HepG2 (cell line): ENCODE results near the gene OR7G2. TPM values are rescaled to one million over a fixed set of nuclear protein-coding genes. Genes with fewer than 3 reads are reported as not detected.

Experiments
- ATAC-seq: fragments of 200-7000 bp; cut with Tn5 transposase; 3 replicates; pipeline ENCODE4 v1.9.1; 2020; ENCODE audit warnings: mild to moderate bottlenecking, moderate library complexity
- BruUV-seq: library from RNA; stranded (reverse); fragments of 400-500 nt; replicated peaks from 2 replicates; lab custom pipeline; 2021; lab: Mats Ljungman, UMichigan
- CTCF ChIA-PET: fragments of 300-600 bp; formaldehyde crosslinking; extraction: SDS; loops from one replicate; lab custom pipeline; 2021; ENCODE audit warnings: low total read pairs, inconsistent platforms, low intra/inter-chr PET ratio; lab: Yijun Ruan, JAX
- POLR2A ChIA-PET: fragments of 350-600 bp; sonication (Branson Sonifier 250); formaldehyde crosslinking; loops from one replicate; lab custom pipeline; 2020; ENCODE audit warnings: antibody characterized with exemption, inconsistent platforms; lab: Yijun Ruan, JAX
- DNase-seq: peaks from one replicate; pipeline ENCODE4 v3.0.0-alpha.2; 2015; ENCODE audit warnings: low spot score
- FAIRE-seq: peaks from 3 replicates; lab custom pipeline; 2011; peaks lifted over from hg19 to GRCh38; lab: Jason Lieb, UNC
- H2AFZ ChIP-seq: one replicate; pipeline ENCODE4 v1.6.1; 2011; ENCODE audit warnings: low read length, inconsistent platforms
- H3K27ac ChIP-seq: fragments of 300-600 bp; 3 replicates; pipeline ENCODE4 v1.8.0; 2011; ENCODE audit warnings: mixed run types, mild to moderate bottlenecking, mixed read lengths, low read length, inconsistent platforms; ENCODE audit not compliant: insufficient read depth; ENCODE audit errors: extremely low read length
- H3K27me3 ChIP-seq, 2 experiments: fragments of 200-600 bp in 1 of 2; 2 replicates in 1 of 2; 3 replicates in 1 of 2; pipeline versions ENCODE4 v1.6.0 to v1.8.0; 2011; ENCODE audit warnings: low read length in 2 of 2, mild to moderate bottlenecking in 2 of 2, moderate library complexity in 2 of 2, inconsistent platforms in 1 of 2; ENCODE audit not compliant: insufficient read depth in 2 of 2, control insufficient read depth in 1 of 2
- H3K36me3 ChIP-seq, 2 experiments: fragments of 200-600 bp in 1 of 2; replicated peaks in 1 of 2; 2 replicates in 1 of 2; 3 replicates in 1 of 2; pipeline versions ENCODE4 v1.5.1 to v1.8.0; 2011; ENCODE audit warnings: low read length in 2 of 2, inconsistent platforms in 1 of 2; ENCODE audit not compliant: insufficient read depth in 2 of 2, control insufficient read depth in 1 of 2
- H3K4me1 ChIP-seq: 2 replicates; pipeline ENCODE4 v1.5.1; 2012; ENCODE audit warnings: low read length, inconsistent platforms; ENCODE audit not compliant: insufficient read depth
- H3K4me2 ChIP-seq: 2 replicates; pipeline ENCODE4 v1.6.0; 2011; ENCODE audit warnings: low read depth, low read length, inconsistent platforms
- H3K4me3 ChIP-seq, 3 experiments: fragments of 200-600 bp in 1 of 3; sonication (generic), shearing (Covaris generic) in 1 of 3; replicated peaks in 1 of 3; 2 replicates each; pipeline ENCODE4 v1.5.1; 2011 to 2016; ENCODE audit warnings: low read length in 3 of 3, inconsistent platforms in 2 of 3, low read depth in 2 of 3, mild to moderate bottlenecking in 2 of 3, control low read depth in 1 of 3, mixed read lengths in 1 of 3; ENCODE audit not compliant: insufficient read depth in 1 of 3
- H3K79me2 ChIP-seq: one replicate; pipeline ENCODE4 v1.6.1; 2011; ENCODE audit warnings: low read length, inconsistent platforms; ENCODE audit not compliant: insufficient read depth
- H3K9ac ChIP-seq: 2 replicates; pipeline ENCODE4 v1.6.0; 2011; ENCODE audit warnings: mild to moderate bottlenecking, low read depth, low read length, inconsistent platforms; ENCODE audit not compliant: insufficient read depth
- H3K9me3 ChIP-seq: 2 replicates; pipeline ENCODE4 v1.5.1; 2012; ENCODE audit warnings: mild to moderate bottlenecking, low read length
- H4K20me1 ChIP-seq: 2 replicates; pipeline ENCODE4 v1.6.0; 2011; ENCODE audit warnings: inconsistent platforms, mild to moderate bottlenecking, low read length, moderate library complexity; ENCODE audit not compliant: insufficient read depth
- JUND ChIP-seq: sonication (generic); formaldehyde crosslinking; IDR thresholded peaks from 2 replicates; pipeline ENCODE4 v1.8.0; 2022; ENCODE audit warnings: mild to moderate bottlenecking, missing genetic modification reagents
- RBFOX2 ChIP-seq: fragments of 200-400 bp; formaldehyde crosslinking; IDR thresholded peaks from 2 replicates; pipeline ENCODE4 v1.6.1; 2017; ENCODE audit warnings: low read depth, mild to moderate bottlenecking, low read length
- SATB2 ChIP-seq: sonication (generic); formaldehyde crosslinking; IDR thresholded peaks from 2 replicates; pipeline ENCODE4 v1.5.0; 2020; ENCODE audit warnings: missing genetic modification reagents
- TCF7L2 ChIP-seq: IDR thresholded peaks from 2 replicates; pipeline ENCODE4 v1.6.1; 2011; ENCODE audit warnings: mild to moderate bottlenecking, low read depth, low read length, moderate library complexity
- ZBTB42 ChIP-seq: sonication (generic); formaldehyde crosslinking; IDR thresholded peaks from 2 replicates; pipeline ENCODE4 v1.5.0; 2020; ENCODE audit warnings: mild to moderate bottlenecking, missing genetic modification reagents
- ZNF280B ChIP-seq: sonication (generic); formaldehyde crosslinking; IDR thresholded peaks from 2 replicates; pipeline ENCODE4 v1.5.0; 2020; ENCODE audit warnings: missing genetic modification reagents, mild to moderate bottlenecking, borderline replicate concordance
- ZNF326 ChIP-seq: sonication (generic); formaldehyde crosslinking; IDR thresholded peaks from 2 replicates; pipeline ENCODE4 v1.4.0; 2020; ENCODE audit warnings: missing genetic modification reagents, borderline replicate concordance
- ZNF350 ChIP-seq: sonication (generic); formaldehyde crosslinking; IDR thresholded peaks from 2 replicates; pipeline ENCODE4 v1.4.0; 2020; ENCODE audit warnings: mild to moderate bottlenecking, low read depth, missing genetic modification reagents, borderline replicate concordance
- ZNF75D ChIP-seq: sonication (generic); formaldehyde crosslinking; IDR thresholded peaks from 2 replicates; pipeline ENCODE4 v1.8.1; 2023; ENCODE audit warnings: missing genetic modification reagents, mild to moderate bottlenecking, borderline replicate concordance
- WGBS: methylation state at CpG from one replicate; pipeline ENCODE4 v1.1.6; 2017; ENCODE audit warnings: low lambda C conversion rate; 5-methylcytosine and 5-hydroxymethylcytosine counted together
- in situ Hi-C: cut with HindIII; loops from 2 replicates; pipeline ENCODE4 v1.10.0; 2017; ENCODE audit warnings: low pct_unique_long_range_greater_than_20kb; ENCODE audit not compliant: extremely low pct_ligation_motif_present
- intact Hi-C: fragments of 100-400 bp; cut with micrococcal nuclease; formaldehyde crosslinking; loops from one replicate; pipeline ENCODE4 v1.10.0; 2022; ENCODE audit not compliant: unreplicated experiment
- polyA plus RNA-seq, 8 experiments: library from polyadenylated mRNA; depleted of rRNA in 3 of 8; stranded (reverse) in 7 of 8; unstranded in 1 of 8; fragments of >200 nt; fragmentation: Illumina TruSeq in 4 of 8; extraction: Trizol in 4 of 8; gene quantifications; 2 replicates each; pipeline versions ENCODE4 v1.2.1 to v1.2.3, GENCODE V29; 2011 to 2016; ENCODE audit warnings: low read depth in 4 of 8, missing spikeins in 1 of 8, mixed read lengths in 1 of 8; ENCODE audit not compliant: insufficient read depth in 1 of 8
- total RNA-seq, 5 experiments: library from RNA; depleted of rRNA; stranded (reverse); fragments of >200 nt; fragmentation: Illumina TruSeq; extraction: Trizol; gene quantifications; 2 replicates each; pipeline ENCODE4 v1.2.3, GENCODE V29; 2016; ENCODE audit warnings: low read depth in 1 of 5
- TF ChIP-seq, protein P1 (sequence below): sonication (generic); formaldehyde crosslinking; conservative IDR thresholded peaks from 2 replicates; pipeline ENCODE4 v1.8.0; 2022; ENCODE audit warnings: mild to moderate bottlenecking, moderate library complexity, missing genetic modification reagents

Gene OR7G2
- total and polyA plus RNA-seq, 2 of the 13 experiments (the other 11 are each of a cell fraction or from before 2014, with no cell fraction given), result not detected

DNA sequence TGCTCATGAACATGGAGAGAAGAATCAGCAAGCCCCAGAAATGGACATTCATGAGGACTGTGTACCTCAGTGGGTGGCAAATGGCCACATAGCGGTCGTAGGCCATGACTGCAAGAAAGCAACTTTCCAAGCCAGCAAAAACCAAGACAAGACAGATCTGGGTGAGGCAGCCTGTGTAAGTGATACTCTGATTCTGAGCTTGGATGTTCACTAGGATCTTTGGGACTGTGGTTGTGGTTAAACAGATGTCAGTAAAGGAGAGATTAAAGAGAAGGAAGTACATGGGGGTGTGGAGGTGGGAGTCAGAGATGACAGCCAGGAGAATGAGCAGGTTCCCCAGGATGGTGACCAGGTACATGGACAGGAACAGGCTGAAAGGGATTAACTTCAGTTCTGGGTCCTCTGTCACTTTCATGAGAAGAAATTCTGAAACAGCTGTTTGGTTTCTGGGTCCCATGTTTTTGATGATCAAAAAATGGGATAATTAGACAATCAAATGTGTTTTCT, 8.1 kb upstream of the OR7G2 start, which contains the start of gene OR7G1:
Gene OR7G1 (minus strand): TSS at position 457 of the 507 bp plus-strand sequence. CDS start 0 bp downstream, at position 457.
- Histone ChIP-seq H2AFZ (no peak within 1 kb of the TSS), H3K4me2 (no peak within 1 kb of the TSS), H3K27ac (no peak within 1 kb of the TSS), H3K9ac (no peak within 1 kb of the TSS), H3K4me3 (no peak within 1 kb of the TSS), H3K4me1 (peaks cover 5% of the 10 kb centered on the region), H4K20me1 (no peaks in the 10 kb centered on the region)
- intact Hi-C loops, result no loop called here
- DNase-seq (no peak), ATAC-seq (no peak)
- 79% methylated on average over 2 of the region's 2 CpGs for WGBS
- BruUV-seq, result no TSS peak
- CTCF ChIA-PET, result no interaction called here
- TF ChIP-seq ZNF75D (CRISPR knock-in tag) (no peak), SATB2 (CRISPR knock-in tag) (no peak), ZNF350 (CRISPR knock-in tag) (no peak), ZNF280B (CRISPR knock-in tag) (no peak), ZBTB42 (no peak), ZNF326 (CRISPR knock-in tag) (no peak), JUND (CRISPR knock-in tag) (no peak), TCF7L2 (no peak), RBFOX2 (no peak)
- TF ChIP-seq, protein P1, sequence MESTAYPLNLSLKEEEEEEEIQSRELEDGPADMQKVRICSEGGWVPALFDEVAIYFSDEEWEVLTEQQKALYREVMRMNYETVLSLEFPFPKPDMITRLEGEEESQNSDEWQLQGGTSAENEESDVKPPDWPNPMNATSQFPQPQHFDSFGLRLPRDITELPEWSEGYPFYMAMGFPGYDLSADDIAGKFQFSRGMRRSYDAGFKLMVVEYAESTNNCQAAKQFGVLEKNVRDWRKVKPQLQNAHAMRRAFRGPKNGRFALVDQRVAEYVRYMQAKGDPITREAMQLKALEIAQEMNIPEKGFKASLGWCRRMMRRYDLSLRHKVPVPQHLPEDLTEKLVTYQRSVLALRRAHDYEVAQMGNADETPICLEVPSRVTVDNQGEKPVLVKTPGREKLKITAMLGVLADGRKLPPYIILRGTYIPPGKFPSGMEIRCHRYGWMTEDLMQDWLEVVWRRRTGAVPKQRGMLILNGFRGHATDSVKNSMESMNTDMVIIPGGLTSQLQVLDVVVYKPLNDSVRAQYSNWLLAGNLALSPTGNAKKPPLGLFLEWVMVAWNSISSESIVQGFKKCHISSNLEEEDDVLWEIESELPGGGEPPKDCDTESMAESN (CRISPR knock-in tag), result no peak
- TF ChIP-seq, all 625 proteins: peak for 0
- POLR2A ChIA-PET, result no interaction called here
- in situ Hi-C loops, result no loop called here
- no peaks in the 10 kb centered on the region for H3K9me3 ChIP-seq
- no peaks in the 10 kb centered on the region for H3K36me3 ChIP-seq
- no peak for FAIRE-seq
- no peaks in the 10 kb centered on the region for H3K79me2 ChIP-seq
- no peaks in the 10 kb centered on the region for H3K27me3 ChIP-seq
